Sigmoid colon (tissue), 4 donors: ENCODE data around the gene FAM184B.

Source experiments
- POLR2AphosphoS5 ChIP-seq, 4 donors: sonication (generic); formaldehyde crosslinking; IDR thresholded peaks; one replicate each; pipeline ENCODE4 v1.6.1; 2017; ENCODE audit warnings: antibody characterized with exemption in 4 of 4
- TF ChIP-seq, protein P1 (sequence below), 4 experiments: fragments of 450-650 bp in 3 of 4; fragments of 200-600 bp in 1 of 4; IDR thresholded peaks; one replicate each; pipeline ENCODE4 v1.5.1; 2016 to 2019; ENCODE audit warnings: antibody characterized with exemption in 4 of 4, mild to moderate bottlenecking in 3 of 4, moderate library complexity in 2 of 4

DNA sequence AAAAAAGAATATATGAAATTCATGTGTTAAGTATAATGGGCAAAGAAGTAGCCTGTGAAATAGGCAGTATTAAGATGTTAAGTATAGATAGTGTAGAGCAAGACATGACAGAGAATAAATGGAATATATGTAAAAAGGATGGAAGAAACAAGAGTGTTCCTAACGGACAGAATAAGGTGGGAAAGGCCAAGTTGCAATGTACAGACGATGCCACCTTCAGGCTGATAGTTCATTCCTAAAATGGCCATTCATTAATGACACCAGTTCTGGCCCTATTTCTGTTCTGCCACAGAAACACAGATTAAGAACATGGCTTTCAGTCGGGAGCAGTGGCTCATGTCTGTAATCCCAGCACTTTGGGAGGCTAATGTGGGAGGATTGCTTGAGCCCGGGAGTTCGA is 4.4 kb upstream of the FAM184B start:
- no peak for TF ChIP-seq POLR2AphosphoS5 (IDR thresholded peaks at IDR 0.05)
- TF ChIP-seq, protein P1, sequence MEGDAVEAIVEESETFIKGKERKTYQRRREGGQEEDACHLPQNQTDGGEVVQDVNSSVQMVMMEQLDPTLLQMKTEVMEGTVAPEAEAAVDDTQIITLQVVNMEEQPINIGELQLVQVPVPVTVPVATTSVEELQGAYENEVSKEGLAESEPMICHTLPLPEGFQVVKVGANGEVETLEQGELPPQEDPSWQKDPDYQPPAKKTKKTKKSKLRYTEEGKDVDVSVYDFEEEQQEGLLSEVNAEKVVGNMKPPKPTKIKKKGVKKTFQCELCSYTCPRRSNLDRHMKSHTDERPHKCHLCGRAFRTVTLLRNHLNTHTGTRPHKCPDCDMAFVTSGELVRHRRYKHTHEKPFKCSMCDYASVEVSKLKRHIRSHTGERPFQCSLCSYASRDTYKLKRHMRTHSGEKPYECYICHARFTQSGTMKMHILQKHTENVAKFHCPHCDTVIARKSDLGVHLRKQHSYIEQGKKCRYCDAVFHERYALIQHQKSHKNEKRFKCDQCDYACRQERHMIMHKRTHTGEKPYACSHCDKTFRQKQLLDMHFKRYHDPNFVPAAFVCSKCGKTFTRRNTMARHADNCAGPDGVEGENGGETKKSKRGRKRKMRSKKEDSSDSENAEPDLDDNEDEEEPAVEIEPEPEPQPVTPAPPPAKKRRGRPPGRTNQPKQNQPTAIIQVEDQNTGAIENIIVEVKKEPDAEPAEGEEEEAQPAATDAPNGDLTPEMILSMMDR (IDR thresholded peaks at IDR 0.05), result no peak
